ENCODE results near the gene EXT2.

Gene EXT2

GRCh38 chr11:44095506-44096359, at the start of gene EXT2:
Gene EXT2 (plus strand): TSS chr11:44095678. CDS start chr11:44107713, 12,035 bp downstream.
- DNase-seq = peak; percentile 60 to 65

DNA sequence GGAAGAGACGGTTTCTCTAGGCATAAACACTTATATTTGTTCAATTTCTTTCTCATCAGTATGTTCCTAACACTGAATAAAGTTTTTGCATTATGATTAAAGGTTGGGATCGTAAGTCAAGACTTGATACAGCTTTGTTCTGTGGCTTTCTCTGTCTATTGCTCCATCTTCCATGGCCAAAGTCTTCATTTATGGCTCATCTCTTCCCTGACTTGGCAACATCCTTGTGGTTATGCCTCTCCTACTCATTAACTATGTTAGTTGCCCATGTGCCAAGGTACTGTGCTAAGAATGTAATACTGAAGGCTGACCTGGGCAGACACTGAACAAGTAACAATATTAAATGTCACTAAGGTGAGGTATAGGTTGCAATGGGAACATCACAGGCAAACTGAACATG, 49.3 kb upstream of the EXT2 start:
- DNase-seq = no peak

DNA sequence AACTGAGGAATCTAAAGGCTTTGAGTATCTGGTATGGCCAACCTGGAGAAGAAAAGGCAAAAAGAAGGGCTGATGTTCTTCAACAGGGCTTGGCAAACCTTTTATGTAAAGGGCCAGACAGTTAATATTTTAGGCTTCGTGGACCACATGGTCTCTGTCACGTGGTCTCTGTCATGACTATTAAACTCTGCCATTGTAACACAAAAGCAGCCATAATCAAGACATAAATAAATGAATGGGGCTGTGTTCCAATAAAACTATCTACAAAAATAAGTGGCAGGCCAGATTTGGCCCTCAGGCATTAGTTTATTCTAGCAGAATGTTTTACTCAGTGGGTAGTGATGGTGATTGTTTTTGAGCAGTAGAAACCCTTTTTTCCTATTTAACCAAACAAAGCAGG, 48.2 kb upstream of the EXT2 start:
- no peak for DNase-seq

GRCh38 chr11:44047931-44048431, 47.5 kb upstream of the EXT2 start, which contains the start of gene ACCSL:
Gene ACCSL (plus strand): TSS chr11:44047981. CDS start chr11:44048037, 56 bp downstream.
- no peak for DNase-seq

DNA sequence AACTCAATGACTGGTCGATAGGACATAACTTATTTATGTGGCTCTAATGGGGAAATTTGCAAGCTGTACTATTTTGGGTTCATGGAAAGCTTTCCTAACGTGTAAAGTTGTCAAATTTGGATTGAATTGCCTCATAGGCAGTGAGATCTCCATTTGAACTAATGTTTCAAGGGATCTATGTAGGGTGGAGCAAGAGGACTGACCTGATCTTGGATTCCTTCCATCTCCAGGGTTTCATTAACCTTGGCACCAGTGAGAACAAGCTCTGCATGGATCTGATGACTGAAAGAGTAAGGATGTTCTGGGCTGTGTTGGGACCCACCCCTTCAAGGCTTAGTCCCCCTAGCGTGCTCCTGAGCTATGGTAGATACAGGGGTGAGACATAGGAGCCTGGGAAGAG, 45.6 kb upstream of the EXT2 start:
- no peak for DNase-seq

DNA sequence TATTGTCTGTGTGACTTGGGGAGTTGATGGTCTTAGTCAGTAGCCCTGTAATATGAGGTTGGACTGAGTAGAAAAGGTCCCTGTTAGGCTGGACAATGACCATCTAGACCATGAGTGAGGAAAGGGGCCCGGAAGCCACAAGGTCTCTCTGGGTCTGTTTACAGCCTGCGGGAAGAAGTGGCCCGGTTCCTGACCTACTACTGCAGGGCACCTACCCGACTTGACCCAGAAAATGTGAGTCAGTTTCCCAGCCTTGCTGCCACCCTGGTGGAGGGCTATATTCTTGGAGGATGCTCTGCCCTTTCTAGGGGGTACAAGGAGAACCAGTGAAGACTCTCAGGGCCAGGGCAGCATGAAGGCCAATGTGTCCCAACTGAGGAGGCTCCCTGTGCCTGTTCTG, 44.3 kb upstream of the EXT2 start:
- no peak for DNase-seq

DNA sequence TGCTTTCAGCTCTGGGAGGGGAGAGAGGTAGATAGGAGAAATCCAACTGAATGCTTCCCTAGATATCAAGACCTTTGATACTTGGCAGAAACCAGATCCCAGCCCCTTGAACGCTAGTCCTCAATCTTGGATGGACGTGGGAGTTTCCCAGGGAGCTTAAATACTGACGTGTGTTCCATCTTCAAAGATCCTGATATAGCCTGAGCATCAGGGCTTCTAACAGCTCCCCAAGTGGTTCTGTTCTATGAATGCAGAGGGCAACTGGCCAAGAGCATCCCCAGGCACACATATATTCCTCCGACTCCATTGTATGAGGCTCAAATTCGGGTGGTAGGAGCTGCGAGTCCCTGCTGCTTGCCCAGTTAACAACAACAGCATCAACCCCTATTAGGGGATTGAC, 38.1 kb upstream of the EXT2 start:
- no peak for DNase-seq

GRCh38 chr11:44058275-44058674, 37.2 kb upstream of the EXT2 start:
- DNase-seq = no peak

- no peak for DNase-seq
These were observed 30.3 kb upstream of the EXT2 start for GRCh38 chr11:44065161-44065661.

GRCh38 chr11:44065841-44066731, 29.4 kb upstream of the EXT2 start, which contains the start of gene ACCS:
Gene ACCS (plus strand): TSS chr11:44066270. CDS start chr11:44067628, 1,358 bp downstream.
- peak; percentile 82 to 89 for DNase-seq

DNA sequence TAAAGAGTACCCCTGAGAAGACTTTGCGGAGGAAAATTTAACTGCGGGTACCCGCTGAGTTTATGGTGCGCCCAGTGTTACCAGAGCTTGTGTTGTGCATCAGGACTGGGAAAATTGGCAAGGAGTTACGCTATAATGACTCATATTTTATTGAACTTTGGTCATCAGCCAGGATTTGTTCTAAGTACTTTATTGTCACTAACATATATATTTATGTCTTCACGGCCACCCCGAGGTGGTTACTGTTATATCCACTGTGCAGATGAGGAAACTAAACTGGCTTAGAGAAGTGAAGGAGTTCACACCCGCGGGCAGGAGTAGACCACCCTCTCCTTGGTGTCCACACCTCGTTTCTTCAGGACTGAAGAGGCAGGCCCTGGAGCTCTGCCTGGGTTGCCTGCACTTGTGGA, 28.7 kb upstream of the EXT2 start:
- peak; percentile 17 to 27 for DNase-seq

DNA sequence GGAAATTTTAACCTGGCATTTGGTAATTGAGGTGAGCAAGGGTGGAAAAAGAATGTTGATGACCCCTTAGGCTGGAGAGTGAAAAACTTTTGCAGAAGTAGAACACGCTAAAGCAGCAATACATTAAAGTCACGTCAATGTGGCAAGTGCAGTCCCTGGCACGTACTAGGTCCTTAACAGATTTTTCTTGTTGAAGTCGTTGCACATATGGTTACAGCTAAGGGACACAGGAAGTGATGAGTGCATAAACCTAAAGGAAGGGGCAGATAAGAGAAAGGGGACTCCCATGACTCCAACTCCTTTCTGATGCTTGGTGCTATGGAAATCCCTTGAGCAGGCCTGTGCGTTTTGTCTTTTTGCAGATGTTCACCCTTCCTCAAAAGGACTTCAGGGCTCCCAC, 28.2 kb upstream of the EXT2 start:
- peak; percentile 45 to 67 for DNase-seq

- no peak for DNase-seq
These were observed 27.3 kb upstream of the EXT2 start for GRCh38 chr11:44068180-44068579.

GRCh38 chr11:44071157-44071556, 24.3 kb upstream of the EXT2 start:
- no peak for DNase-seq

DNA sequence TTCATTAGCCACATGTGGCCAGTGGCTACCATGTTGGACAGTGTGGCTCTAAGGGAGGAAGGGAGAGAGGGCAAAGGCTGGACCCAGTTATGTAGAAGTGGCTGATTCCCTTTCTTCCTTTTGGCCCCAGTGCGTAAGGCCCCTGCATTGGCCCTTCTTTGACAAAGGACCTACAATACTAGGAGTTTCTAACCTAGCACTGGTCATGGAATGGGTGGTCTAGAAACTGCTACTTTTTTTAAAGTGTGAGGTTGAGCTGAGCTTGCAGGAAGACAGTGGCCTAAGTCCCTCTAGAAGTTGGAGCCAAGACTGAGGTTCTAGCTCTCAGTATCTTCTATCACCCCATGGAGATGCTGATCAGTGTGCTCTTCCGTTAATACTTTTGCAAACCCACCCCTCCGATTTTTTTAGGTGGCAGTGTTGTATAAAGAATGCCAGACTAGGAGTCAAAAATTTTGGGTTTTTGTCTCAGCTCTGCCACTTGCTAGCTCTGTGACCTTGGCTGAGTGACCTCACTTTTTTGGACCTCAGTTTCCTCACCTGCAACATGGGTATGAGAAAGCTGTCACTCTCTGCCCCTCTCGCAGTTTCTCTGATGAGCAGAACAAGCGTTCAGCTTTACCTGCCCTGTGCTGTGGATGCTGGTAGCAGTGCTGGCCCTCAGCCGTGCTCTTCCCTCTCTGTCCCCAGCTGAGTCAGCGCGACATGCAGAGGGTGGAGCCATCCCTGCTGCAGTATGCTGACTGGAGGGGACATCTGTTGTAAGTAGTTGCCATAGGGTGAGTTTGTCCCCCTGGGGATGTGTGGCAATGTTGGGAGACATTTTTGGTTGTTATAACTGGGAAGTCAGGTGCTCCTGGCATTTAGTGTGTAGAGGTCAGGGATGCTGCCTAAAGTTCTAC, 22.5 kb upstream of the EXT2 start:
- no peak for DNase-seq

DNA sequence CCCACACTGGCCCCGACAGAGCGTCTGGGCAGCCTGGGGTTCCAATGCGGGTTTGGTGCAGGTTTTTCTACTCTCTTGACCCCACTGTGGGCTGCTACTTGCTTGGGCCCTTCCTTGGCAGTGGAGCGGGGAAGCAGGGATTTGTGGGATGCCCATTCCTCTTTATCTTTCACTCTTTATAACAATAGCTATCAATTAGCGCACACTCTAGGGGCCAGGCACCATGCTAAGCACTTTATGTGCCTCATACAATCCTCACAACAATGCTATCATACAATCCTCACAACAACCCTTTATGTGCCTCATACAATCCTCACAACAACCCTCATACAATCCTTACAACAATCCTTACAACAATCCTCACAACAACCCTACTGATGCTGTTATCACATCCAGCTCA, 16.7 kb upstream of the EXT2 start:
- DNase-seq = no peak

DNA sequence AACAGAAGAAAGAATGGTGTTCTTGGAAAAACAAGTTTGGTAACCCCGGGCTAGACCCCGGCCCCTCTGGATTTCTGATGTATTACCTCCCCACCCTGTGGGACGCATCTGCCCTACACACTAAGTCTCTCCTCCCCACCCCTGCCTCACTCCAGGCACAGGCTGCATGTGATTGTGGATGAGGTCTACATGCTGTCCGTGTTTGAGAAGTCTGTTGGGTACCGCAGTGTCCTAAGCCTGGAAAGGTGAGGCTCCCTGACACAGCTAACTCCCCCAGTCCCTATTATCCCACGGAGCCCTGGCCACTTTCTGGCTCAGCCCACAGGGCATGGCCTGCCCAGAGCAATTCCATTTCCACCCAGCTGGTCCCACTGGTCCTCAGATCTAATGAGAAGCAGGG, 16.1 kb upstream of the EXT2 start:
- DNase-seq = no peak

GRCh38 chr11:44080951-44081350, 14.5 kb upstream of the EXT2 start:
- no peak for DNase-seq

- no peak for DNase-seq
These were observed 12.8 kb upstream of the EXT2 start for GRCh38 chr11:44082645-44083044.

DNA sequence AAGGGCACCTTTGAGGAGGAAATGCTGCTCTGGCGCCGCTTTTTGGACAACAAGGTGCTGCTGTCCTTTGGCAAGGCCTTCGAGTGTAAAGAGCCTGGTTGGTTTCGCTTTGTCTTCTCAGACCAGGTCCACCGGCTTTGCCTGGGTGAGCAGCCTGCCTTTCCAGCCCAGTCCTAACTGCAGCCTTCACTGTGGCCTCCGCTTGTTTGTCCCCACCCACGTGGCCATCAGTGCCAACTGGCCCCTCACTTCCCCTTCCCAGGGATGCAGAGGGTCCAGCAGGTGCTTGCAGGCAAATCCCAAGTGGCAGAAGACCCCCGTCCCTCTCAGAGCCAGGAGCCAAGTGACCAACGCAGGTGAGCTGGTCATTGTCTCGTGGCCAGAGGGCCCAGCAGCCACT, 12.0 kb upstream of the EXT2 start:
- no peak for DNase-seq

- DNase-seq = no peak
These were observed 11.6 kb upstream of the EXT2 start for GRCh38 chr11:44083906-44084305.

DNA sequence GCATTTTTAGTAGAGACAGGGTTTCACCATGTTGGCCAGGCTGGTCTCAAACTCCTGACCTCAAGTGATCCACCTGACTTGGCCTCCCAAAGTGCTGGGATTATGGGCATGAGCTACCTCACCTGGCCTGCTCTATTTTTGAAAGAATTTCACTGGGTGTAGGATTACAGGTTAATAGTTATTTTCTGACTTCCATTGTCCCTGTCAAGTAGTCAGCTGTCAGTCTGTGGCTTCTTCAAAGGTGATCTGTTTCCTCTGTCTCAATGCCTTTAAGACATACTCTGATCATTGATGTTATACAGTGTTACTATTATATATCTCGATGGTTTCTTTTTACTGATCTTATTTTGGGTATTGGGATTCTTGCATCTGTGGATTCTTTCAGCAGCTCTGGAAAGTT, 10.1 kb upstream of the EXT2 start:
- DNase-seq = no peak
